GM21381 (cell line): ENCODE results near the gene ACYP1.

ENCODE experiments used
- ATAC-seq: cut with Tn5 transposase; IDR thresholded peaks from one replicate; pipeline ENCODE4 v1.9.1; 2021; ENCODE audit warnings: mild to moderate bottlenecking, moderate library complexity; ENCODE audit not compliant: unreplicated experiment

ACYP1 gene

GRCh38 chr14:75063491-75064204 is at the start of gene ACYP1:
Gene ACYP1 (minus strand): TSS chr14:75064024. CDS start chr14:75063553, 471 bp downstream.
- ATAC-seq: peak; percentile 93

DNA sequence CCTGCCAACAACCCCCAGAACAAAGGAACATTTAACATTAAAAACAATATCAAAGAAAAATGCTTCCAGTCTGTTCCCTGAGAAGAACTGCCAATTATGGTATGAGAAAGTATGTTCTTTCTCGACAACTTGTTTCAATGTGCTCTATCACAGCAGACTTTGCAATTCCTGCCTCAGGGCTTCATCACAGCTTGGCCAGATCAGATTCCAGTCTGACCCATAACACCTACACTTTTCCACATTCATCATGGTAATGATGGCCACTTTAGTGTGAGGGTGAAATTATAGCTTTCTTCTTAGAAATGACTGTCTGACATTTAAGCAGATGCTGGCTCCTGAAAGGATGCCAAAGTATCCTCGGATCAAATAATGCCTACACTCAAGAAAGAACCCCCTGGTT is 46.1 kb upstream of the ACYP1 start:
- ATAC-seq: no peak

GRCh38 chr14:75107186-75107585 is 43.4 kb upstream of the ACYP1 start:
- no peak for ATAC-seq

- no peak for ATAC-seq
Observed at GRCh38 chr14:75101491-75101890, 37.7 kb upstream of the ACYP1 start.

- no peak for ATAC-seq
Observed at GRCh38 chr14:75098682-75099081, 34.9 kb upstream of the ACYP1 start.

DNA sequence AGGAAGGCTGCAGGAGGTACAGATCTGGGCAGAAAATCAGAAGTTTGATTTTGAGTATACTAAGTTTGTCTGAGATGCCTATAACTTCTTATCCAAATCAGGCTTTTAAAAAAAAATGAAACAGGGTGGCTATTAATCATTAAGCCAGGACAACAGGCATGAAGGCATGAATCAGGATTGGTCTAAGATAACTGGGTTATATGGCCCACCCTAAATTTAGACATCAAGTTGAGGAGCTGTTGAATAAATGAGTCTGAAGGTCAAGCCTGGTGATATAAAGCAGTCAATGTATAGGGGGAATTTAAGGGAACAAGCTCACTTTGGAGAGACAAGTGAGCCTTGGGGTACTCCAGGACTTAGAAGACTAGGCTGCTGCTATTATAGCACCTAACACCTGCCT is 34.4 kb upstream of the ACYP1 start:
- no peak for ATAC-seq

GRCh38 chr14:75096959-75097358 is 33.1 kb upstream of the ACYP1 start:
- ATAC-seq: no peak

- ATAC-seq: no peak
Observed at GRCh38 chr14:75095690-75096089, 31.9 kb upstream of the ACYP1 start.

DNA sequence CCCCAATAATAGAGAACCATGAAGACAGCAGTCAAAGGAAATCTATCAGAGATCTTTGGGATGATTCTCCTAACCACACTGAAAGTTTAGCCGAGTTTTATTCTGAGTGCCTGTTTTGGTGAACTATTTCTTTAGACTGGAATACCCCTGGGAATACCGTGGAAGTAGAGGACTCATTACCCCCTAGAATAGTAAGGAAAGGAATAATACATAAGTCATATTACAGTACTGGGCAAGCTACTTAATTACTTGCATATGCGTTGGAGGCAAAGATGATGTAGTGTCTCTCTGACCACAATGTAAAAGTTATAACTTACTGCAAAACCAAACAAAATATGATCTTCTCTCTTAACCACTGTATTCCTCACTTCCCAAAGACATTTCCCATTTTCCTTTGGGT is 31.1 kb upstream of the ACYP1 start:
- no peak for ATAC-seq

DNA sequence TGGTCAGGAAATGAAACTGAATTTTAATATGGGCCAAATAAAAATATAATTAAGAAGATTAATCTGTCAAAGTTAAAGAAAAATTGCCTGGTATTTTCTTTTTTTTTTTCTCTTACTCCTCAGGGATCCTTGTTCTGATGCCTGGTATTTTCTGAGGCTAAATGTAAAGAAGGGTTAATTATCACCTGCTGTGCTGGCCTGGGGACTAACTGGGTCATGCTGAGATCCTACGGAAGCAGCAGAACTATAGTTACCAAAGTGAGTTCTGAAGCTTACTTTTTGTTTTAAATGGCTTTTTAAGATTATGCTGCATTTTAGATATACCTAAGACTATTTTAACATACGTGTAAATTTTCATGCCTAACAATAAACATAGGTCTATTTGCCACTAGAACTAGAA is 28.9 kb upstream of the ACYP1 start:
- ATAC-seq: no peak

DNA sequence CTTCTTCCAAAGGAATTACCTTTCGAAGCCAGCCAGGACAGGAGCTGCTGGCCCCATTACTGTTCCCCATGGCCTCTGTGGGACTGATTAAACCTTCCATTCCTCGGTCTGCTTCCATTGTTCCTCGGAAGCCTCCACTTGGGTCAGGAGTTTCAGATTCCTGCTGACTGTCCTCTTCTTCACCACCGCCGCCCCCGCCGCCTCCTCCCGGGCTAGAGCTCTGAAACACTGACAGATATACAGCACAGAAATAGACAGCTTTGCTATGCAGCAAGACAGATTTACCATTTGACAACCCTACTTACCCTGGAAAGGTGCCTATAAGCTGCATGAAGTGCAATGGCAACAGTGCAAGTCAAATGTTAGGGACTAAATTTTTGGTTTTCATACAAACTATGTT is 27.4 kb upstream of the ACYP1 start:
- no peak for ATAC-seq

DNA sequence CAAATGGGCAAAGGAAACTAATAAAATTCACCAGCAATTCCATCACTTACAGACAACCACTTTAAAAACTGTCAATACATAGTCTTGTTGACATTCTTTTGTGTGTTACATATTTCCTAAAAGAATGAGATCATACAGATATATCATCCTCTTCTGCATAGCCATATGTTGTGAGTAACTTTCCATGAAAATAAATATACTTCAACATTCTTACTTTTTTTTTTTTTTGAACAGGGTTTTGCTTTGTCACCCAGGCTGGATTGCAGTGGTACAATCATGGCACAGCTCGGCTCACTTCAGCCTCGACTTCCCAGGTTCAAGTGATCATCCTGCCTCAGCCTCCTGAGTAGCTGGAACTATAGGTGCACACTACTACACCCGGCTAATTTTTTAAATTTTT is 26.5 kb upstream of the ACYP1 start:
- no peak for ATAC-seq

DNA sequence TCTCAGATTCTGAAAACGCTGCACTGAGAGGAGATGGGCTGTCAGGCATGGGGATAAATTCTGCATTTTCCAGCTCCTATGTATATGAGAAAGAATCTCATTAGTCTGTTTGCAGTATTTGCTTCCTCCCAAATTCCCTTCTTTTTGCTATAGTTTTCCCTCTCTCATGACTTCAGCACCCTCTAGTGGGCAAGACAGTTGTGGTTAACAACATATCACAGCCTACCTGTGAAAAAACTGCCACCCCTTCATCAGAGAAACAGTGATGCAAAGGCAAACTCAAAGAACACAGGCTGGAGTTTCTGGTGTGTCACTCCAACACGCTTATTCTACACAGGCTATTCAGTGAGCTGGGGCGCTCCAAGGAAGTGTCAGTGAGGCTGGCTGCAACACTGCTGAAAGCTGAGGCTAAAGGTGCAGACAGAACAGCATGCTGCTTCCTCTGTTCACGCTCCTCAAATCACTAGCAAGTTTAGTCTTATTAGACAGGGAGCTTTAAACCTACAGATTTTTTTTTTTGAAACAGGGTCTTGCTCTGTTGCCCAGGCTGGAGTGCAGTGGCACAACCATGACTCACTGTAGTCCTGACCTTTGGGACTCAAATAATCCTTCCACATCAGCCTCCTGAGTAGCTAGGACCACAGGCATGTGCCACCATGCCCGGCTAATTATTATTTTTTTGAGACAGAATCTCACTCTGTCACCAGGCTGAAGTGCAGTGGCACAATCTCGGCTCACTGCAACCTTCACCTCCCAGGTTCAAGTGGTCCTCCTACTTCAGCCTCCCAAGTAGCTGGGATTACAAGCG is 24.9 kb upstream of the ACYP1 start:
- ATAC-seq: no peak

- ATAC-seq: no peak
Observed at GRCh38 chr14:75088153-75088552, 24.3 kb upstream of the ACYP1 start.

GRCh38 chr14:75084513-75084912 is 20.7 kb upstream of the ACYP1 start:
- no peak for ATAC-seq

GRCh38 chr14:75083271-75083670 is 19.4 kb upstream of the ACYP1 start:
- ATAC-seq: no peak

GRCh38 chr14:75081660-75082229 is 17.9 kb upstream of the ACYP1 start:
- ATAC-seq: no peak

DNA sequence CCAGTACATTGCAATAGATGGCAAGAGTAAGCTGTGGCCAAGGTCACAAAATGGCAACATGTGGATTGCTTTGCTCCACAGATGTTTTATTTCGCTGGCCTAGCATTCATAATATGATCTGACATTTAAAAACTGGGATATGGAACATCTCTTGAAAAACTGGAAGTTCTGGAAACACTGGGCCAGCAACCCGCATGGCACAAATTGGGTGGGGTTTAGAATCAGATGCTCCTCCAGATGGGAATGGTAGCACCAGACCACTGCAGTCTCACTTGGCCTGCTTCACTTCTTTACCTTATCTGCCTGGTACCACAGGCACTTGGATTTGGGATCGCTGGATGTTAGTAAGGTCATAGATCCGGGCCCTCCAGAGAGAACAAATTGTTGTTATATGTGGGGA is 15.7 kb upstream of the ACYP1 start:
- no peak for ATAC-seq

DNA sequence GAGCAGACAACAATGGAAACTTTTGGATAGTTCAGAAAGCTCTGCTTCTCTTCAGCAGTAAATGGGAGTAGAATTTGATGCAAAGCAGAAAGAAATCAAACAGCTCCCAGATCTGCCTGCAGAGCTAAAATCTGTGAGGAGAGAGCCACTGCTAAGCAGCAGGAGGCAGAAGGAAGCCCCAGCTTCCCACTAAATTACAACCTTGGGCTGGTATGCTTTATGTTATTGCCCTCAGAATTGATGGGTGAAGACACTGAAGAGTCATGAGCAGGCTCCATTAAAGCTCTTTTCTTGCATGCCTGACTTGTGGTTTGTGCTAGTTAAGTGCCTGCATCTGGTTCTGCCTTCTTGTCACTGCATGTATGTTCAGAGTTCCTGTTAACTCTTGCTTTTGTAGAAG is 14.0 kb upstream of the ACYP1 start:
- ATAC-seq: no peak

GRCh38 chr14:75070383-75070782 is 6.6 kb upstream of the ACYP1 start:
- no peak for ATAC-seq

GRCh38 chr14:75069811-75070145 is 6.0 kb upstream of the ACYP1 start:
- ATAC-seq: no peak

- peak; percentile 61 for ATAC-seq
Observed at GRCh38 chr14:75069121-75069810, 5.4 kb upstream of the ACYP1 start, which contains the start of gene ZC2HC1C. Gene ZC2HC1C (plus strand): TSS chr14:75069641. CDS start chr14:75070574, 933 bp downstream.
